Right ventricle myocardium inferior (tissue), 1 donor: ENCODE measurements around the gene NOS3. TPM values are rescaled to one million over a fixed set of nuclear protein-coding genes. Genes with fewer than 3 reads are reported as not detected.
A peak's percentile ranks its signal among the peaks of the same experiment; 100 is the strongest.
"Not testable (repeated sequence)": the region's sequence is repeated elsewhere in the genome, so short reads cannot be mapped to it uniquely, and the experiment has no call there.

ENCODE experiments used
- ATAC-seq: fragments of 200-7000 bp; cut with Tn5 transposase; one replicate; pipeline ENCODE4 v1.9.1; 2020; ENCODE audit warnings: mild to moderate bottlenecking, moderate library complexity
- DNase-seq: peaks from one replicate; pipeline ENCODE4 v3.0.0; 2021; ENCODE audit errors: missing footprints
- intact Hi-C: fragments of 100-400 bp; cut with DNase I; formaldehyde crosslinking; loops from one replicate; pipeline ENCODE4 v1.11.0; 2022
- total RNA-seq: library from RNA; stranded (reverse); fragmentation: NEBNext Ultra II Directional; extraction: Animal tissue kit (Norgen Biotek cat#: 25700); gene quantifications from one replicate; pipeline ENCODE4 v1.2.1, GENCODE V29; 2021
- donor health status: DM: no; HTN: yes; CAD: no; lungs with severe emphysema.

The NOS3 gene
- total RNA-seq, 1 donor from 2014 or later: 19.4 TPM

GRCh38 chr7:151018421-151019129 is 27.8 kb downstream of the NOS3 start:
- intact Hi-C loops: no loop called here
- DNase-seq (no peak), ATAC-seq (peak; percentile 12)

GRCh38 chr7:151019130-151019447 is 28.3 kb downstream of the NOS3 start:
- peak; percentile 40 for DNase-seq
- intact Hi-C loops: no loop called here
- no peak for ATAC-seq

- intact Hi-C loops: no loop called here
- DNase-seq: peak; percentile 49
- ATAC-seq: no peak
These were observed 29.4 kb downstream of the NOS3 start for GRCh38 chr7:151020231-151020630.

- ATAC-seq (no peak), DNase-seq (peak; percentile 31)
- intact Hi-C loops: no loop called here
These were observed 32.4 kb downstream of the NOS3 start for GRCh38 chr7:151023232-151023631.

- ATAC-seq: no peak
- intact Hi-C loops: no loop called here
These were observed 33.7 kb downstream of the NOS3 start, which contains the start of gene ATG9B for GRCh38 chr7:151024435-151025056. Gene ATG9B (minus strand): TSS chr7:151024494. CDS start chr7:151024423, 71 bp downstream.

GRCh38 chr7:151025924-151026671 is 35.3 kb downstream of the NOS3 start:
- DNase-seq (peak; percentile 1), ATAC-seq (no peak)
- intact Hi-C loops: no loop called here

More at GRCh38 chr7:151024435-151025056, 33.7 kb downstream of the NOS3 start, which contains the start of gene ATG9B:
- DNase-seq: no peak

- peak; percentile 20 for DNase-seq
- ATAC-seq, intact Hi-C loops: not testable (repeated sequence)
These were observed 36.2 kb downstream of the NOS3 start for GRCh38 chr7:151026771-151027727.

GRCh38 chr7:151027728-151028130 is 36.9 kb downstream of the NOS3 start:
- not testable (repeated sequence) for ATAC-seq, DNase-seq
- intact Hi-C loops: loop anchor here (1.0 to 2.0 kb wide), 2 partner anchors 32 to 83 kb away; partner anchors contain the start of gene SLC4A2

- ATAC-seq: peak; percentile 97
- intact Hi-C loops: loop anchor here (1.0 to 2.0 kb wide), 2 partner anchors 31 to 82 kb away; partner anchors contain the start of gene SLC4A2
- peak; percentile 96 for DNase-seq
These were observed 37.5 kb downstream of the NOS3 start, which contains the start of gene ABCB8 for GRCh38 chr7:151028131-151028947. Gene ABCB8 (plus strand): TSS chr7:151028450. CDS start chr7:151028516, 66 bp downstream.

- DNase-seq (no peak), ATAC-seq (no peak)
- intact Hi-C loops: loop anchor here (1.0 to 2.0 kb wide), 2 partner anchors 30 to 82 kb away; partner anchors contain the start of gene SLC4A2
These were observed 38.2 kb downstream of the NOS3 start for GRCh38 chr7:151028948-151029501.

- ATAC-seq (no peak), DNase-seq (no peak)
- intact Hi-C loops: no loop called here
These were observed 40.2 kb downstream of the NOS3 start for GRCh38 chr7:151031011-151031410.

- ATAC-seq: no peak
- DNase-seq: peak; percentile 37
- intact Hi-C loops: no loop called here
These were observed 42.4 kb downstream of the NOS3 start for GRCh38 chr7:151032936-151033863.

- no peak for ATAC-seq
- DNase-seq: peak; percentile 55
- intact Hi-C loops: no loop called here
These were observed 43.0 kb downstream of the NOS3 start for GRCh38 chr7:151033864-151034249.

- intact Hi-C loops: no loop called here
- ATAC-seq: no peak
- DNase-seq: peak; percentile 50
These were observed 43.7 kb downstream of the NOS3 start for GRCh38 chr7:151034312-151035025.

- intact Hi-C loops: no loop called here
- DNase-seq: peak; percentile 57
- ATAC-seq: peak; percentile 77
These were observed 44.4 kb downstream of the NOS3 start for GRCh38 chr7:151035026-151035717.
